GM12864 (cell line): ENCODE measurements around the gene AGPAT1.

ENCODE experiments used
- DNase-seq: peaks from one replicate; pipeline ENCODE4 v3.0.0-alpha.2; 2011; ENCODE audit warnings: low read depth
- H3K4me3 ChIP-seq: 2 replicates; pipeline ENCODE4 v1.5.1; 2011; ENCODE audit warnings: mild to moderate bottlenecking, low read depth, low read length, control low read depth
- TF ChIP-seq, protein P1 (sequence below): IDR thresholded peaks from 2 replicates; pipeline ENCODE4 v1.5.1; 2011; ENCODE audit warnings: low read depth, mild to moderate bottlenecking, moderate library complexity, low read length, control low read depth, inconsistent platforms; ENCODE audit errors: missing control alignments

The AGPAT1 gene

DNA sequence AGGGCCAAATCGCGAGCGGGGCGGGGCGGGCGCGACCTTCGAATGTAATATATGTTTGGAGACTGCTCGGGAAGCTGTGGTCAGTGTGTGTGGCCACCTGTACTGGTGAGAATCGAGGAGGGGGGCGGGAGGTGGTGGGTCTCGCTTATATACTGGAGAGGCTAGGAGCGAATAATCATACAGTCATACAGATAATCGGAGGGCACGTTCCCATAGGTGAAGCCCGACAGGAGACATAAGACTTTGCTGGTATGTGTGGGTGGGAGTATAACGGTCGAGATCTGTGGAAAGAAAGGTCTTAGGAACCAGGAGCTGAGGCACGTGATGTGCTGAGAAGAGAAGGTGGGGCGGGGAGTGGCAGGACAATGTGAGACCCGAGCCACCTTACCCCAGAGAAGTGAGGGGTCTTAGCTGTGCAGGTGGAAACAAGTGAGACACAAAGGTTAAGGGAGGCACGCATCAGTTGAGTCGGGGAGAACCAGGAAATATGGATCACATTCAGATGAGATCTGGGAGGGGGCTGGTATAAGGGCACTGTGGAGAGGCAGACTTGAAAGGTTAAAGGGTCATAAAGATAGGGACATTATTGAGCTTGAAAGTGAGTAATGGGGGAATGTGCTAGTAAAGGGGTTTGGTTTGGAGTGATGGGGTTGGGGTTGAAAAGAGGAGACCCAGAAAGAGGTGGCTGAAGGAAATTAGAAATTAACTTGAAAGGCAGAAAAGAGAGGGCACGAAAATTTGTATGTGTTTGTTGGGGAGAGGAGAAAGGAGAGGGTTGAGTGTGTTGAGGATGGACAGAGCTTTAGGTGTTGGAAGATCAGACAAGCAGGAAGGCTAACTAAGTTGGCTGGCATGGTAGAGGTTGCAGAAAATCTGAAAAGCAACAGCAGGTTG lies 2.9 kb upstream of the AGPAT1 start:
- no peak for DNase-seq
- peak overlapping the region; percentile 83 for H3K4me3 ChIP-seq
- TF ChIP-seq, protein P1, sequence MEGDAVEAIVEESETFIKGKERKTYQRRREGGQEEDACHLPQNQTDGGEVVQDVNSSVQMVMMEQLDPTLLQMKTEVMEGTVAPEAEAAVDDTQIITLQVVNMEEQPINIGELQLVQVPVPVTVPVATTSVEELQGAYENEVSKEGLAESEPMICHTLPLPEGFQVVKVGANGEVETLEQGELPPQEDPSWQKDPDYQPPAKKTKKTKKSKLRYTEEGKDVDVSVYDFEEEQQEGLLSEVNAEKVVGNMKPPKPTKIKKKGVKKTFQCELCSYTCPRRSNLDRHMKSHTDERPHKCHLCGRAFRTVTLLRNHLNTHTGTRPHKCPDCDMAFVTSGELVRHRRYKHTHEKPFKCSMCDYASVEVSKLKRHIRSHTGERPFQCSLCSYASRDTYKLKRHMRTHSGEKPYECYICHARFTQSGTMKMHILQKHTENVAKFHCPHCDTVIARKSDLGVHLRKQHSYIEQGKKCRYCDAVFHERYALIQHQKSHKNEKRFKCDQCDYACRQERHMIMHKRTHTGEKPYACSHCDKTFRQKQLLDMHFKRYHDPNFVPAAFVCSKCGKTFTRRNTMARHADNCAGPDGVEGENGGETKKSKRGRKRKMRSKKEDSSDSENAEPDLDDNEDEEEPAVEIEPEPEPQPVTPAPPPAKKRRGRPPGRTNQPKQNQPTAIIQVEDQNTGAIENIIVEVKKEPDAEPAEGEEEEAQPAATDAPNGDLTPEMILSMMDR, result no peak

DNA sequence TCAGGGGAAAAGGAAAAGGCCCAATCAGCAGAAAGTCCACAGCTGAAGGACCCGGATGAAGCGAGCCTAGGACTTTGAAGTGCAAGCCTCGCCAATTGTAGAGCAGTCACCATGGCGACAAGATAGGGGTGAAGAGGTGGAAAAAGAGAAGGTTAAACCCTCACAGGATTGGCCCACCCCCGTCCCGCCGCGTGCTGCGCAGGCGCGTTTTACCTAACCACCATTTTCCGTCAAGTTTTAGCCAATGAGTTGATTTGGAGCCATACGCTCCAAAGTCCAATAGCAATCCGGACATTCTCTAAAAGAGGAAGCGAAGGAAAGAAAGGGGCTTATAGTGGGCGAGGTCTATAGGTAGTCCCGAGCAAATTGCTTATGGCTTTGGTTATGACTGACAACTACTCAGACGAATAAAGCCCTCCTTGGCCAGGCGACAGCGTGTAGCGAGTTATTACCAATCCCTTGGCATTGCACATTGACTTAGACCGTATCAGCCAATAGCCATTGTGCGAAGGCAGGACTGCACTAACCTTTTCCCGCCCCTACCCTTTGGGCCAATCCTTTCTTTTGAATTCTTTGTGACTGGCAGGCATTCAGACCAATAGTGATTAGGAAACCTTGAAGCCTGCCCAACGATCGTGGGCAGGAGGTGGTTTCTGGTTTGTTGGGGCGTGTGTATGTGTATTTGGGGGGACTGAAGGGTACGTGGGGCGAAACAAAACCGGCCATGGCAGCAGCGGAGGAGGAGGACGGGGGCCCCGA lies 2.1 kb upstream of the AGPAT1 start, which contains the start of gene RNF5:
RNF5 (plus strand) TSS at position 618 of the 759 bp plus-strand sequence; CDS start at position 725, 107 bp downstream.
- peak; percentile 100 for DNase-seq
- peak within 1 kb of the TSS; percentile 83 for H3K4me3 ChIP-seq
- TF ChIP-seq, protein P1, result no peak

- no peak for DNase-seq
These were observed 1.4 kb upstream of the AGPAT1 start for GRCh38 chr6:32177183-32177787.

GRCh38 chr6:32176476-32177182 lies 745 bp upstream of the AGPAT1 start:
- DNase-seq, result no peak
- H3K4me3 ChIP-seq, result peak overlapping the region; percentile 65
- TF ChIP-seq, protein P1, result no peak

More at GRCh38 chr6:32177183-32177787, 1.4 kb upstream of the AGPAT1 start:
- H3K4me3 ChIP-seq, result peak overlapping the region; percentile 65
- TF ChIP-seq, protein P1, result no peak

DNA sequence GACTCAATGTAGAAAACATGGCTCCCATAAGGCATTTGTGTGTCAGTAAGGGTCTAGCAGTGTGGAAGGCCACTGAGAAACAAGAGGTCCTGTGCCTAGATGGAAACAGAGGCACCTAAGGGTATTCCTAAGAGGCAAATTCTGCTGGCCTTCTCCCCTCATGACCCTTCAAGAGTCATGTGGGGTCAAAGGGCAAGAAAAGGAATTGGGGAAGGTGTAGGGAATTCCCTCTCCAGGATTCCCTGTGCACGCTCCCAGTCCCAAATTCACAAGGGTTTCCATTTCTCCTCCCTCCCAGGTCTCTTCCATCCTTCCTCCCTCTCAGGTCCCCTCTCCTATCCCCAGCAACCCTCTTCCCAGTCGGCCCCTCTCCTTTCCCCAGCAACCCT lies 568 bp downstream of the AGPAT1 start:
- TF ChIP-seq, protein P1, result no peak
- DNase-seq, result no peak
- H3K4me3 ChIP-seq, result peak overlapping the region; percentile 65

DNA sequence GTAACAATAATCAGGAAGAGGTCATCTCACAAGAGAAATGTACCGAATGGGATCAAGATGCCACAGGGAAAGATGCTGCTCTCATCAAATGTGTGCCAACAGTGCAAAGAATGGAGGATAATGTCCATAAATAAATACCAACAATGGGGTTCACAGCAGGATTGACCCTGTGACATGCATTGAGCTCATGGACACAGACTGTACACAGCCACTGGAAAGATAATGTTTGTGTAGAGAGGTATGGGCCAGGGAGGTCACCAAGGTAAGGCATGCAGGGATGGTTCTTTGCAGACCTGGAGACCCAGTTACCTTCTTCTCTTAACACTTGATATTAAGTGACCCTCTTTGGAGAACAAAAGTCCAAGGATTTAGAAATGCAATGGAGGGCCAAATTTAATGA lies 1.5 kb downstream of the AGPAT1 start:
- no peak overlapping the region for H3K4me3 ChIP-seq
- DNase-seq, result no peak
- TF ChIP-seq, protein P1, result no peak
